Stimulated activated CD4-positive, alpha-beta T cell treated with anti-CD3 and anti-CD28 coated beads, Interleukin-4, amount 100 ng/mL, for 1 hour (primary cell): Measurements from ENCODE around the gene UNC5CL.

Experiments used
- DNase-seq: peaks from one replicate; pipeline ENCODE4 v3.0.0-alpha.2; 2020

UNC5CL gene

DNA sequence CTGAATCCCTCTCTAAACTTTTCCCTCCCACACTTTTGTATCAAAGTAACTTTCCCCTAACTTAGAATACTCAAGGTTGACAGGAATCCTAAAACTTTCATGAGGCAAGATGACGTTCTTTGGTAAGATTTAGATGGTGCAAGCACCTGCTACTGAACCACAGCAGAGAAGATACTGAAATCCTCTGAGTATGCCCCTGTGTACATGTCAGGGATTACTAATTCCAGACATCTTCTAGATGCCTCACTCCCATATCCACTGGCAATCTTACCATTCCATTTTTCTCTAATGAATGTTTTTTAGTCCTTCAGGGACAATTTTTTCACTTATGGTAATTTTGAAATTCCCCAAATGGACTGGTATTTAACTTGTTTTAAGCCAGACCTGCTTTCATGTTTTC, 23.0 kb upstream of the UNC5CL start:
- DNase-seq: no peak

DNA sequence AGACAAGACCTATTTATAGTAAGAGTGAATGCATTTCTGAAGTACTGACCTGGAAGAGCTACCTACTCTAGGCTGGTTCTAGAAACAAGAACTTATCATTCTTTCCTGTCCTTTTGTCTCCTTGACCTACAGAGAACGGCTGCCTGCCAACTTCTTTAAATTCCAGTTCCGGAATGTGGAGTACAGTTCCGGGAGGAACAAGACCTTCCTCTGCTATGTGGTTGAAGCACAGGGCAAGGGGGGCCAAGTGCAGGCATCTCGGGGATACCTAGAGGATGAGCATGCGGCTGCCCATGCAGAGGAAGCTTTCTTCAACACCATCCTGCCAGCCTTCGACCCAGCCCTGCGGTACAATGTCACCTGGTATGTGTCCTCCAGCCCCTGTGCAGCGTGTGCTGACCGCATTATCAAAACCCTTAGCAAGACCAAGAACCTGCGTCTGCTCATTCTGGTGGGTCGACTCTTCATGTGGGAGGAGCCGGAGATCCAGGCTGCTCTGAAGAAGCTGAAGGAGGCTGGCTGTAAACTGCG, 22.2 kb upstream of the UNC5CL start:
- DNase-seq: no peak

DNA sequence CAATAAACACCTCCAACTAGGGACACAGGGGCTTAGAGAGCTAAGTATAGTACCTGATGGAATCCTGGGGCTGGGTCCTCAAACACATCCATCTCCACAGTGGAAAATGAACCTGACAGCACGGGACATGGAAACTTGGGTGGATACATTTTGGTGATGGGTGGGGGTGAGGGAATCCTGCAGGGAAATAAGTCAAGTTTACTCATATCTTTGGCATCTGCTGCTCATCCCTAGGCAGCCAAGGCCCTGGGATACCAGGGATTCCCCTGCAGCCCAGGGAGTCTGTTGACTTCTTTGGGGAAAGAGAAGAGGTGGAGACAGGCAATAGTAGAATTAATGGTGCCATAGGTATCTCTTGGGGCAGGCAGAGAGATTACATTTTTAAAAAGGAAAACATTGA, 20.5 kb upstream of the UNC5CL start:
- DNase-seq: no peak

DNA sequence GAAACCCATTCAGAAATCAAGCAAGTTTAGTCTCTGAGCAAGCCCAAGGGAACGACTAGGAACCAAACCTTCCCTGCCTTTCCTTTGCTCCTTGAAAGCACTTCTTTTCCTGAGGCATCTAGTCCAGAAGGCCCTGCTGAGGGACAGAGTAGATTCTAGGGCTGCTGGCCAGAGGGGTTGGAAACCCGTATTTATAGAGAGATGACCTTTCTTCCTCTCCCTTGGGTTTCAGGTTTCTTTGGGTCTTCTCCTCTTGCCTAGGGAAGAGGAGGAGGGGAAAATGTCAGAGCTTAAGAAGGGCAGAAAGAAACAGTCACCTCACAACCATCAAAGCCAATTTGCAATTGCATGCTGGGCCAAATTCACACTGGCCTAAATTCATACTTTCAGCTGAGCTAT, 19.8 kb upstream of the UNC5CL start:
- DNase-seq: no peak

DNA sequence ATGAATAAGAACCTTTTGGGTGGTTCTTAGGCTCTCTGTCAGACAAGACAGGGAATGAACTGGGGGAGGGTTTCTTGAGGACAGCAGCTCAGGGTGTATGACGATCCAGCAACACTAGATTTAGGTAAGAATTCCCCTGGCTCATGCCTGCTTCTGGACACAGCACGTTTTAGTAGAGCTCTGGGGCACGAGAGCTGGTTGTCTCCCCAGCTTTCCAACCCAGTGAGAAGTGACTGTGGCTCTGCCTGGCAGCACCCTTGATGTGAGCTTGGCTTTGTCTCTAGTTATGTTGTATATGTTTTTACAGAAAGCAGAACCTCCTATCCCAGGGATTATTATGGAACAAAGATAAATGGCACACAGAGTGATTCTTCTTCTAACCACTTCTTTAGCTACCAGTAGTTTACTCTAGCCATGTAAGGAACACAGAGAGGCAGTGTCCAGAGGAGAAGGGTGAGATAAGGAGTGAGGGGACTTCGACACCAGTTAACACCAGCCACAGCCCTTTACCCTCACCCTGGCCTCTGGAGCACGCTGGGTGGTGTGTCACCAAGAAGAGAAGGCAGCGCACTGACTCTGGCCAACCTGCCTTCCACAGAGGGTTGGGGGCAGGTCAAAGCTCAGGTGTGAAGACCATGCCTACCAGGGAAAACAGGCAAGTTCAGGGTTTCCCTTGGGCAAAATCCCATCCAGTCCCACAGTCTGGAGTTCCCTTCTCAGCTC, 17.9 kb upstream of the UNC5CL start:
- no peak for DNase-seq

DNA sequence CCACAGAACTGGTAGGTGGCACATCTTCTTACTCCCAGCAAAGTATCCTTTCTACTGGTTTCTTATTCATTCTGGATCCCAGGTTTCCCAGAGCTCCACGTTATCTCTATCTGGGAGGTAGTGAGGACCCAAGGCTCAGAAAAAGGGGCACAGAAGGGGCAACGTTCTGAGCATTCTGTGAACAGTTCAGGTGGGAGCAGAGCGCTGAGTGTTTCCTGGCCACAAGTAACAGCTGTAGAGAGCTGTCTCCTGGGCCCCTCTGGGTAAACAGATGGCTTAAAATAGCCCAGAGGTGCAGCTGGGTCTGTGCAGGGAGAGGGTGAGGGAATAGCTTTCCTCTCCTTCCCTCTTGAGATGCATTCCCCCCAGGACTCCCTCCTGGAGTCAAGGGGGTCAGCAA, 16.1 kb upstream of the UNC5CL start:
- no peak for DNase-seq

DNA sequence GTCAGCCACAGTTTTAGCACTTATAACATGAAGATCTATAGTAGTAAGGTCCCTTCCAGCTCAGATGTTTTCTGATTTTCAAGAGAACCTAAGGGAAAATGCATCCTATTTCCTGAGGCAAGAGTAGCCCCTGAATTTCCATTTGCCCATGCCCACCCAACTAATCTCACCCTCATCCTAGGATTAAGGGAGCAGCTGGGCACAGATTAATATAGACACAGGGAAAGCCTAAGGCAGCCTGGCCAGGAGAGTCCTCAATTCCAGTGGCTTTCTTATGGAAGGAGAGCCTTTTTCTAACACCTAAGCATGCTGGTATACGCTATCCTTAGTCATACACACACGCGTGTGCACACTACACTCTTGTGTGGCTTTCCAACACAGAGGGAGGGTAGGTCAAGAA, 15.5 kb upstream of the UNC5CL start:
- DNase-seq: no peak

- no peak for DNase-seq
These were observed 14.0 kb upstream of the UNC5CL start, which contains the start of gene APOBEC2 for GRCh38 chr6:41053041-41053440. APOBEC2 (plus strand) TSS chr6:41053202; CDS start chr6:41053348, 146 bp downstream.

DNA sequence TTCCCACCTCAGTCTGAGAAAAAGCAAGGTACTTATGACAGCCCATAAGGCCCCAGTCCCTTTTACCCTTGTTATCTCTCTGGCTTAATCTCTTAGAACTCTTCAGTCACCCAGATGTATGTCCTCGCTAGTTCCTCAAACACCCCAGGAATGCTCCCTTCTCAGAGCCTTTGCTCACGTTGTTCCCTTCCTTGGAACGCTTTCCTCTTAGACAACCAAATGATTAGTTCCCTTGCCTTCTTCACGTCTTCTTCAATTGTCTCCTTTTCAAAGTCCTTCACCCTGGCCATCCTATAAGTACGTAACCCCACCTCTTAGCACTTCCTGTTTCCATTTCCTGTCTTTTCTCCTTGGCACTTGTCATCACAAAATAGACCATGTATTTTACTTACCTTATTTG, 12.9 kb upstream of the UNC5CL start:
- DNase-seq: no peak

DNA sequence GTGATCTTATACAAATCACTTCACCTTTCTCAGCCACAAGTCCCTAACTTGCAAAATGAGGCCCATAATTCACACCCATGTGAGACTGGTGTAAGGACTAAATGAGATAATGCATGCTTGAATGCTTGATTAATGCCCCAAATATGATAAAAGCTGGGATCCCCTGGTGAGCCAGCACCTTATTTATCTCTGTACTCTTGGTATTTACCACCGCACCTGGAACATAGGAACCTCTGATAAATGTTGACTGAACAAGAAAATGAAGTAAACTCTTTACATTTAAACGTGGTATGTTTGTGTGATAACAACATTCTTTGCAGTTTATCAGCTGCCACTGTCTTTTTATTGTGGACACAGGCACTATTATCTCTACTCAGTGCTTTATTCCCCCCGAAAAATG, 11.5 kb upstream of the UNC5CL start:
- DNase-seq: no peak

DNA sequence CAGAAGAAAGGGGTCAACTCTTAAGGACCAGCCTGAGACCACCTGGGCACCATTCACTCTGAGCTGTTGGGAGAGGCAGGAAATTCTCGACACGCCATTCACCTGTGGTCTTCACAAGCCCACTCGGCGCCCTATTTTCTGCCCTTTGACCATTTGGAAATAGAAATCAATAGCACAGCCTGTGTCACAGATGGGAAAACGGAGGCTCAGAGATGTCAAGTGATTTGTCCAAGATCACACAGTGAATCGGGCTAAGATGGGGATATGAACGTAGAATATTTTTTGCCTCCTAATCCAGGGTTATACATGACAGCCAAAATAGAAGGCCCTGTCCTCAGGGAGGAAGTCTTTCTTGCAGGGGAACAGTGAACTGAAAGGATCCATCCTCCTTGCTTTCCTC, 10.9 kb upstream of the UNC5CL start:
- no peak for DNase-seq

GRCh38 chr6:41049521-41049920, 10.5 kb upstream of the UNC5CL start:
- no peak for DNase-seq

DNA sequence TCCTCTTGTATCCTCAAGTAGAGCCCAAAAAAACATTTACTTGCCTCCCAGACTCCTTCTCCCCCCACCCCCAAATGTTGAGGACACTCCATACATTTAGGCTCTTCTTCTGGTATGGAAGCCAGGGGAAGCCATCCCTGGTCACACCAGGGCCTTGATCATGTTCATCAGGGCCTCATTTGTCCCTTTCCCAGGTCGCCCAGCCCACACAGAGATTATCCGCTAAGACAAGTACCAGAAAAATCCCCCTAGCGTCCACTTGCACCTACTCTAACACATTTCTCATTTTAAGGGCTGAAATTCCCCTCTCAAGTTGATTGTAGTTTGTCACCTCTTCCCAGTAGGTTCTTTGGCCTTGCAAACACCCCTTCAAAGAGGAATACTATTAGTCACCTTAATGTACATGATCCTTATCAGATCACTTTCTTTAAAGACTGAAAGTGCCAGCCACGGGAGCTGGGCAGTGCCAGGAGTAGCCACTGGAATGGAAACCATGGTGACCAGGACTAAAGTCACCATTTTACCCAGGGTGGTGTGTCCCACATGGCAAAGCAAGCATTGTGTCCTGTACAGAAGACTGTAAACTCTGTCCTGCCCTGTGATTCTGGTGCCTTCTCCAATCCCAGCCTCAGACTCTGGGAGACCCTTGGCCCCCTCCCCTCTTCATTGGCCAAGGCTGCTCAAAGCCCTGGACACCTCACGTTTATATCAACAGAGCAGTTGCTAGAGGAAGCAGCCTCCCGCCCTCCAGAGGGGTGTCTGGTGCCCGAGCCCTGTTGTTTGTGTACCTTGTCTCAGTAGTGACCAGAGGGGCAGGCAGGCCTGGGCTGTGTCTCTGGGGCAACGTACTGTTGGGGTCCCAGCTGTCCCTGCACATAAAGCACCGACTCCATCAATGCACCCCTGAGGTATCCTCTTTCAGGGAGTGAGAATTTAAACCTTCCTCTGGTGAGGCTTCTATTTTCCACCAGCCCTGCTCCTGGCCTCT, 9.0 kb upstream of the UNC5CL start:
- no peak for DNase-seq

- DNase-seq: no peak
These were observed 8.3 kb upstream of the UNC5CL start for GRCh38 chr6:41047306-41047705.

DNA sequence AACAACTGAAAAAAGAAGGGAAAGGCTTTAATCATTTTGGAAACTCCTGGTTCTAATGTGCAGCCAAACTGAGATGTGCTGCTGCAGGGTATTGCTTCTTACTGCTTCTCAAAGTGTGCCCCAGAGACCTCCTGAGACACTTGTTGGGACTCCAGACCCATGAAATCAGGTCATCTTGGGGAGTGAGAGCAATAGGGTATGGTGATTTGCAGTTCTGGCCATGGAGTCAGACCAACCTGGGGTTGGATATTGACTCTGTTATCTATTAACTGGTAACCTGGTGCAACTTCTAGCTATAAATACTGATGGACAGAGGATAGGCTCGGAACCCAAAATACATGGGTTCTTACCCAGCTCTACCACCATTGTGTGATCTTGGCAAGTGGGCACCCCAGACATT, 7.1 kb upstream of the UNC5CL start:
- no peak for DNase-seq

- DNase-seq: no peak
These were observed 6.6 kb upstream of the UNC5CL start for GRCh38 chr6:41045664-41046063.

DNA sequence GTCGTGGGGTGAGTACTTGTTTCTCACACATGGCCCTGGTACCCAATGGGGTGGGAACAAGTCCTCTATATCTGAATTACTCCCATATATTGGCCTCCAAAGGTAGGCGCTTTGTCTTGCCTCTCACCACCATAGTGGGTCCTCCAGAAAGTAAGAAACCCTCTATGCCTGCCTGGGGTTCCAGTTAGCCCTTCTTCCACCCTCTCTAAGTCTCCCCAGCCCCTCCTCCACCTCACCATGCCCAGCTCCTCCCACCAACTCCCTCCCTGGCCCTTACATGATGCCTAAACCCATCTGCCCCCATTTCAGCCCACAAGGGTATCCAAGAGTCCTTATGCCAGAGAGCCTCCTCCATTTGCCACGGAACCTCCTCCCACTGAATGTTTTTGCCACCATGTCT, 4.1 kb upstream of the UNC5CL start:
- DNase-seq: no peak

DNA sequence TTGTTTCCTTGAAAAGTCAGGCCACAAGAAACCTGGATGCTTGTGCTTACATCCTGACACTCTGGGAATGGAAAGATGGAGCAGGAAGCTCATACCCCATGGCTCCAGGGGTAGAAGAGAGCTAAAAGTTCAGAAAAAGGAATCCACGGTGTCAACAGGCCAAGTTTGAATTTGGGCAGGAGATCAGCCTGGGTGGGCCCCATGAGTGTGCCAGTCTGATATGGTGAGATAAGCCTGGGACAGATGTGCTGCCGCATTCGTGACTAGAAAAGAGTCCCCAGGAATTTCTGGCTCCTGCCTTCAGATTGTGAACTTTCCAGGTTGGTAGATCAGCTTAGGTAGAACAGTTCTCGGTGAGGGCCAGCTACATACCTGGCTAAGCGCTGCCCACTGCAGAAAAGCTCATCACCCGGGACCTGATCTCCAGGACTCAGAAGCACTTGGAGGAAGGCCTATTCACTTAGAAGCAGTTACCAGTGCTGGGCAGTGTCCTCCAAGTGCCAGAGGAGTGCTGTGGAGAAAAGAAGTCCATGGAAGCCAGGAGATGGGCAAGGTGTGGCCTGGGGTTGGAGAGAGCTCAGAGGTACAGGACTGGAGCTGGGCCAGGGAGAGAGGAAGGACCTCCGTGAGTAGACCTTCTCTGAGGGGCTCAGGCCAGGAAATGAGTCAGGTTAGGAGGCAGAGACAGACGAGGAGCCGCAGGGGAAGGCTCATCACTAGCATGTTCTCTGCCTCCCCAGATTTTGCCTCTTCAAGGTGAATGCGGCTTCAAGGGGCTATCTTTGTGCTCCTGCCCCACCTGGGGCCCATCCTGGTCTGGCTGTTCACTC, 3.4 kb upstream of the UNC5CL start, which contains the start of gene TSPO2:
Gene TSPO2 (plus strand): TSS at position 242 of the 830 bp plus-strand sequence. CDS start 519 bp downstream, at position 761.
- DNase-seq: no peak

- DNase-seq: no peak
These were observed 2.0 kb upstream of the UNC5CL start for GRCh38 chr6:41040940-41041536.

DNA sequence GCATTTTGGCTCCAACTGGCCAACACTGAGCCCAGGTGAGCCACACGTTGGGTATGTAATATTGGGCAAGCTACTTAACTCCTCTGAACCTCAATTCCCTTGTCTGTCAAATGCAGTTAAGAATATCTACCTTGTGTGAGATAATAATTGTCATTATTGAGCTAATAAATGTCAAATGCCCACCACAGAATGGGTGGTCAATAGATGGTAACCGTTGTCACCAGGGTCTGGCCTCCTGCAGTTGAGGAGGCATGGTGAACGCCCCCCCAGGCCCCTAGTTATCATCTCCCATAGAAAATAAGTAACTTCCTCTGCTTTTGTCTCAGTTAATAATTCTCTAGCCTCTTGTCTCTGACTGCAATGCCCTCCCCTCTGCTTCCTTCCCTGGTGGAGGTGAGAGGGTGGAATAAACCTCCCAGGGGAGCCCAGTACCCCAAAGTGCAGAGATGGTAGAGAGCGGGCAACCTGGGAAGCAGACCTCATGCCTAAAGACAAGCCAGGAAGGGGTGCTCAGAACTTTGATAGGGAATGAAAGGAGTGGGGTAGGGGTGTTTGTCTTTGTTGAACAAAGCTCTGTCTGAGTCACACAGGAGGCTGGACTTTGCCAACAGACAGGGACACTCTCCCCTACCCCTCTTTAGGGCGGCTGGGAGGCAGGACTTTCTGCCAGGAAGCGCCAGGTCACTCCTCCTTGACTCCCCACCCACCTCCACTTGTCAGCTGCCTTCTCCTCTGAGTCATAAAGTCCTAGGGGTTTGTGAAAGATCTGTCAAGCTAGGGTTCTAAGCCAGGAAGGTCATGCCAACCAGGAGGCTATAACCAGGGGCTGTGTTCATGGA, 1.3 kb upstream of the UNC5CL start:
- no peak for DNase-seq

- DNase-seq: no peak
These were observed 816 bp downstream of the UNC5CL start for GRCh38 chr6:41038205-41038604.
